Effector memory CD4-positive, alpha-beta T cell (primary cell): ENCODE data around the gene LIF.
"Not testable (repeated sequence)": the region's sequence is repeated elsewhere in the genome, so short reads cannot be mapped to it uniquely, and the experiment has no call there.

Experiments
- DNase-seq, 3 donors: peaks; one replicate each; pipeline ENCODE4 v3.0.0-alpha.2; 2020
- H3K27ac ChIP-seq: 2 replicates; pipeline ENCODE4 v1.7.0; 2013; ENCODE audit warnings: mild to moderate bottlenecking, low read length, moderate library complexity; ENCODE audit not compliant: insufficient read depth, poor library complexity, severe bottlenecking
- H3K27me3 ChIP-seq: replicated peaks from 2 replicates; pipeline ENCODE4 v1.7.0; 2013; ENCODE audit warnings: mild to moderate bottlenecking, low read length; ENCODE audit not compliant: insufficient read depth, control insufficient read depth, poor library complexity, severe bottlenecking
- H3K36me3 ChIP-seq: 2 replicates; pipeline ENCODE4 v1.7.0; 2013; ENCODE audit warnings: mild to moderate bottlenecking, low read length, moderate library complexity; ENCODE audit not compliant: control insufficient read depth, insufficient read depth
- H3K4me1 ChIP-seq: 2 replicates; pipeline ENCODE4 v1.7.0; 2013; ENCODE audit warnings: low read length, mild to moderate bottlenecking; ENCODE audit not compliant: control insufficient read depth, insufficient read depth, poor library complexity, severe bottlenecking
- H3K4me3 ChIP-seq: 2 replicates; pipeline ENCODE4 v1.7.0; 2013; ENCODE audit warnings: low read length, low read depth, mild to moderate bottlenecking; ENCODE audit not compliant: insufficient read depth, poor library complexity, severe bottlenecking
- H3K9me3 ChIP-seq: 2 replicates; pipeline ENCODE4 v1.7.0; 2013; ENCODE audit warnings: mild to moderate bottlenecking, low read length, moderate library complexity; ENCODE audit not compliant: control insufficient read depth

Gene LIF

DNA sequence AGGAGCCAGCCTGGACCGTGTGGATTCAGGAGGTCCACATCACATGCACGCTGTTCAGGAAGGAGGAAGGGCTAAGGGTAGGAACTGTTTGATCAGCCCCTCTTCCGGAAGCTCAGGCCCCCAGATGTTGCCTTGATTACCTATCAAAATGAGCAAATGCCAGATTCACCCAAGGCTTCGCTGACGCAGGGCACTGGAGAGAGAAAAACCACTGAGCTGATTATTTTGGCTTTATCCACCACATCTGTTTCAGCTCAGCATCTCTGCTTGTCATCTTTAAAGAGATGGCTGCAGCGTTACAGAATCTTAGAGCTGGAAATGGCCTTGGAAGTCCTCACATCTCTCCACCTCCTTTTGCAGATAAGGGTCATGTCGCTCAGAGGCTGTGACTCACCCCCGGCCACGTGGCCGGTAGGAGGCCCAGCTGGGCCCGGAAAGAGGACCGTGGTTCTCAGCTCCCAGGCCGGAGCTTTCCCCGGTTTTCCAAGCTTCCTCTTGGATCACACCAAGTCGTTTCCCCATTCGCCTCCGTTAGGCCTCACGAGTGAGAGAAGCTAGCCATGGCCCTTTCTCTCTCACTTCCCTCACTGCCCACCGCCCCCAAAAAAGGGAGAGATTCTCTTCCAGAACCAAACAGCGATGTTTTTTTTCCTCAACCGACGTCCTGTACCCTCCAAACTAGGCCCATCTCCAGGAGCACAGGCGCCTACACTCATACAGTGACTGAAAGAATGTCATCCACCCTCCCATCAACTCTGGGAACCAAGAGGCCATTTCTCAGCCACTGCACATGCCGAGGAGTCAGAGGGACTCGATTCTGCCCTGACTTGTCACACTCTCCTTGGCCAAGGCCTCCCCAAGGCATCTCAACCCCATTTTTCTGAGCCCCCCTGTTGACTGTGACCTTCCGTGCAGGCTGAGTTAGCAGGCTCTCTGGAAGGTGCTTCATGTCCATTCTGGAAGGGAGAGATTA, 37.6 kb downstream of the LIF start:
- Histone ChIP-seq H3K27me3 (no peaks in the 10 kb centered on the region), H3K4me1 (no peaks in the 10 kb centered on the region), H3K4me3 (no peak overlapping the region), H3K9me3 (no peaks in the 10 kb centered on the region), H3K27ac (no peak overlapping the region), H3K36me3 (no peaks in the 10 kb centered on the region)
- DNase-seq = no peak

GRCh38 chr22:30206944-30207343, 39.6 kb downstream of the LIF start:
- Histone ChIP-seq H3K27ac (no peak overlapping the region), H3K4me3 (no peak overlapping the region), H3K36me3 (no peaks in the 10 kb centered on the region), H3K27me3 (no peaks in the 10 kb centered on the region), H3K4me1 (no peaks in the 10 kb centered on the region), H3K9me3 (no peaks in the 10 kb centered on the region)
- DNase-seq = no peak

- Histone ChIP-seq H3K4me1 (no peaks in the 10 kb centered on the region), H3K4me3 (no peak overlapping the region)
Measured at GRCh38 chr22:30205281-30206115, 41.1 kb downstream of the LIF start.

DNA sequence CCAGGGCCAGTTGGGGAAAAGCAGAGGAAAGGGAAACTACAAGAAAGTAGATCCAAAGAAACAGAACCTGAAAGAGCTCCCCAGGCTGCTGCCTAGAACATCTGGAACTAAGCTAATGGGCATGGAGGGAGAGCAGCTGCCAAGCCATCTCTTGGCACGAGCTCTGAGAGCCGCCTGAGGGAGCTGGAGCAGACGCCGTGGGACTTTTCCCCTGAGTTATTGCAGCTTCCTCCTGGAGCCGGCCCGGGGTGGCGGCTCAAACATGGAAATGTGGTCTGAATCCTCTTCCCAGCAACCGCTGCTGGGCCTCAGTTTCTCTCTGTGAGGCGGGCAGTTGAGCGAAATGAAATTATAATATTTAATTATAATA, 41.8 kb downstream of the LIF start:
- Histone ChIP-seq H3K27me3 (no peaks in the 10 kb centered on the region), H3K36me3 (no peaks in the 10 kb centered on the region), H3K27ac (no peak overlapping the region), H3K4me3 (no peak overlapping the region), H3K9me3 (no peaks in the 10 kb centered on the region), H3K4me1 (no peaks in the 10 kb centered on the region)
- no peak for DNase-seq

More at GRCh38 chr22:30205281-30206115, 41.1 kb downstream of the LIF start:
- Histone ChIP-seq H3K27me3 (no peaks in the 10 kb centered on the region), H3K36me3 (no peaks in the 10 kb centered on the region), H3K9me3 (no peaks in the 10 kb centered on the region), H3K27ac (no peak overlapping the region)
- DNase-seq = no peak

DNA sequence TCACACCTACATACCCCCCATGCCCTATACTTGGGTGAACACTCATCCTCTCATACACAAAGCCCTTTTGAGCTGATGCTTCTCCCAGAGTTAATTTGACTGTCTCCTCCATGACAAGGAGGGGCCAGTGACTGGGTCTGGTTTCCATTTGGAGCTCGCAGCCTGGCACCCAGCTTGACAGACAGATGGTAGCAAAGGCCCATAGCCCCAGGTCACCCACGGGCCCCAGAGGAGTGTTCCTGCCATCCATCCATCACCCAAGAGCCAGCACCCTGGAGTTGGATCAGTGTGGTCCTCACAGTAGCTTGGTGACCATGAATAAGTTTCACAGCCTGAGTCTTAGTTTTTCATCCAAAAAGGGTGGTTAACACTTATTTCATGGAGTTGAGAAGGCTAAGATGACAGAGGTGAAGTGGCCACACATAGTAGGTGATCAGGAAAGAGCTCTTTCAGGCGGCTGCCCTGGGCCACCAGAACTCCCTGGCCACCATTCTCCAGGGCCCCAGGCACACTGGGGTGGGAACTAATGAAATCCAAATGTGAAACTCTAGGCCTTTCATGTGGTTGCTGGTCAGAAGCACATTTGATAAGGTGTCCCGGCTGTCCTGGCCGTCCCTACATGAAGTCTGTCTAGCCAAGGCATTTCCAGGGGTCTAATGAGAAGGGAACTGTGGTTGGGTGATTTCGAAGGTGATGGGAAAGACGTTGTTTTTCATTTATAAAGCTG, 42.4 kb downstream of the LIF start:
- no peaks in the 10 kb centered on the region for H3K36me3 ChIP-seq
- H3K27ac ChIP-seq = no peak overlapping the region
- H3K4me3 ChIP-seq = no peak overlapping the region
- no peaks in the 10 kb centered on the region for H3K9me3 ChIP-seq
- peaks cover 2% of the 10 kb centered on the region for H3K4me1 ChIP-seq
- H3K27me3 ChIP-seq = no peaks in the 10 kb centered on the region
- no peak for DNase-seq

DNA sequence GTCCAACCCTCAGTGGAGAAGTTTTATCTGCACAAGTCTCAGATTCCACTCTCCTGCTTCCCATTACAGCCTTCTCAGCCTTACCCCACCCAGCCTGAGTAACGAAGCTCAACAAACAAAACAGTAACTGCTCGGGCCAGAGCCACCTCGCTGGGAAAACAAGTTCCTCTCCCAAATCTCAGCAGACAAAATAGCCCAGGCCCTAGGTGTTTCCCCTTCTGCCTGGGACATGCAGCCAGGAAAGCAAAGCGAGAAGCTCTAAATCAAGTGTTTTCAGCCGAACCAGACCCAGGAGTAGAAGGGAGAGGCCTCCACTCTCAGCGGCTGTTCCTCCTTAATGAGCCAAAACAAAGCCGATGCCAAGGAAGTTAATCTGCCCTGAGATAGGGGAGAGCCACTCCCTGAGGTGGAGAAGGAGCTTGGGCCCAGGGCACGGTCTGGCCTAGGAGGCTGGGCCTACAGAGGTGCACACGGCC, 44.0 kb downstream of the LIF start:
- H3K27me3 ChIP-seq = no peaks in the 10 kb centered on the region
- H3K4me3 ChIP-seq = no peak overlapping the region
- no peaks in the 10 kb centered on the region for H3K9me3 ChIP-seq
- H3K36me3 ChIP-seq = no peaks in the 10 kb centered on the region
- no peak for DNase-seq
- H3K27ac ChIP-seq = no peak overlapping the region
- H3K4me1 ChIP-seq = peaks cover 6% of the 10 kb centered on the region

GRCh38 chr22:30201945-30202344, 44.6 kb downstream of the LIF start:
- Histone ChIP-seq H3K36me3 (no peaks in the 10 kb centered on the region), H3K4me1 (peaks cover 11% of the 10 kb centered on the region), H3K9me3 (no peaks in the 10 kb centered on the region), H3K27ac (no peak overlapping the region), H3K4me3 (no peak overlapping the region), H3K27me3 (no peaks in the 10 kb centered on the region)
- no peak for DNase-seq

DNA sequence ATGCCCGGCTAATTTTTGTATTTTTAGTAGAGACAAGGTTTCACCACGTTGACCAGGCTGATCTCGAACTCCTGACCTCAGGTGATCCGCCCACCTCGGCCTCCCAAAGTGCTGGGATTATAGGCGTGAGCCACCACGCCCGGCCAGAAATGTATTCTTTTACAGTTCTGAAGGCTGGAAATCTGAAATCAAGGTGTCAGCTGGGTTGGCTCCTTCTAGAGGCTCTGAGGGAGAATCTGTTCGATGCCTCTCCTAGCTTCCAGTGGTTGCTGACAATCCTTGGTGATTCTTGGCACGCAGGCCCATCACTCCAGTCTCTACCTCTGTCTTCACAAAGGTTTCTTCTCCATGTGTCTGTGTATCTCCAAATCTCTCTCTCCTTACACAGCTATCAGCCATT, 45.7 kb downstream of the LIF start:
- not testable (repeated sequence) for H3K27me3 ChIP-seq, DNase-seq, H3K36me3 ChIP-seq, H3K27ac ChIP-seq, H3K9me3 ChIP-seq, H3K4me3 ChIP-seq
- peaks cover 21% of the 10 kb centered on the region for H3K4me1 ChIP-seq

DNA sequence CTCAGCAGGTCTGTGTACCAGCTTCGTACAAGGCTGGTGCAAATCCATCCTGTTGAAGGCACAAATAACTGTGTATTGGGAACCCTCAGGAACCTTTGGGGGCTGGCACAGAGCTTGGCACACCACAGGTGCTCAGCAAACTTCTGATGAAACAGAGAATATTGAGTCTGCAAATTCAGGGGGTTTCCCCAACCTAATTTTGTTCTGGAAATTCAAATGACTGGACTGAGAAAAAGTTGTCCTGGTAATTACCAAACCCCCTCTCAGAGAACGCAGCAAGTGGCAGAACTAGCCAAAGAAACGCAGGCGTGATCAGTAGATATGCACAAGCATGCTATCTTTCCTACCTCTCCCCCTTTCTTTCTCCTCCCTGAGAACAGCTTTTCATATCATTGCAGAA, 47.6 kb downstream of the LIF start:
- no peaks in the 10 kb centered on the region for H3K9me3 ChIP-seq
- H3K27me3 ChIP-seq = no peaks in the 10 kb centered on the region
- peaks cover 25% of the 10 kb centered on the region for H3K4me1 ChIP-seq
- H3K36me3 ChIP-seq = no peaks in the 10 kb centered on the region
- H3K4me3 ChIP-seq = no peak overlapping the region
- no peak for DNase-seq
- peak overlapping the region; percentile 8 for H3K27ac ChIP-seq
